ENCODE results near the gene SGTA.

Gene SGTA

GRCh38 chr19:2758601-2759313 lies 24.3 kb downstream of the SGTA start:
- no peak overlapping the region for H3K4me3 ChIP-seq (ENCODE audit: low read depth, low read length)
- CTCF ChIA-PET = interaction anchor here (2.2 to 3.4 kb wide), 3 partner anchors 10 to 110 kb away, joined by 11 to 23 read pairs (median 19); no protein-coding TSS in a partner anchor
- POLR2A ChIA-PET = no interaction called here
- no peak for TF ChIP-seq CTCF (IDR thresholded peaks at IDR 0.05; ENCODE audit: insufficient read depth, low read length, missing control alignments)
- no peak for DNase-seq (ENCODE audit: low read depth, low spot score)

- DNase-seq (ENCODE audit: low read depth, low spot score) = no peak
- no peak overlapping the region for H3K4me3 ChIP-seq (ENCODE audit: low read depth, low read length)
- TF ChIP-seq CTCF (IDR thresholded peaks at IDR 0.05; ENCODE audit: insufficient read depth, low read length, missing control alignments) = no peak
- POLR2A ChIA-PET = no interaction called here
- CTCF ChIA-PET = interaction anchor here (3.4 kb wide), 1 partner anchor 109 kb away, joined by 19 read pairs; no protein-coding TSS in a partner anchor
Observed at GRCh38 chr19:2756921-2757881, 25.9 kb downstream of the SGTA start.

- CTCF ChIA-PET = interaction anchor here (3.4 kb wide), 1 partner anchor 108 kb away, joined by 19 read pairs; no protein-coding TSS in a partner anchor
- POLR2A ChIA-PET = no interaction called here
- no peak overlapping the region for H3K4me3 ChIP-seq (ENCODE audit: low read depth, low read length)
- DNase-seq (ENCODE audit: low read depth, low spot score) = no peak
- TF ChIP-seq CTCF (IDR thresholded peaks at IDR 0.05; ENCODE audit: insufficient read depth, low read length, missing control alignments) = no peak
Observed at GRCh38 chr19:2756477-2756876, 26.6 kb downstream of the SGTA start.

GRCh38 chr19:2755811-2756210 lies 27.3 kb downstream of the SGTA start:
- ChIA-PET POLR2A (no interaction called here), CTCF (interaction anchor here (1.0 to 3.4 kb wide), 2 partner anchors 105 to 107 kb away, joined by 3 to 19 read pairs; no protein-coding TSS in a partner anchor)
- H3K4me3 ChIP-seq (ENCODE audit: low read depth, low read length) = no peak overlapping the region
- TF ChIP-seq CTCF (IDR thresholded peaks at IDR 0.05; ENCODE audit: insufficient read depth, low read length, missing control alignments) = no peak
- no peak for DNase-seq (ENCODE audit: low read depth, low spot score)

- CTCF ChIA-PET = interaction anchor here (1.0 to 3.4 kb wide), 2 partner anchors 104 to 107 kb away, joined by 3 to 19 read pairs; no protein-coding TSS in a partner anchor
- POLR2A ChIA-PET = no interaction called here
Observed at GRCh38 chr19:2755448-2755705, 27.7 kb downstream of the SGTA start.

More at GRCh38 chr19:2755448-2755705, 27.7 kb downstream of the SGTA start:
- no peak for TF ChIP-seq CTCF (IDR thresholded peaks at IDR 0.05; ENCODE audit: insufficient read depth, low read length, missing control alignments)
- H3K4me3 ChIP-seq (ENCODE audit: low read depth, low read length) = no peak overlapping the region
- no peak for DNase-seq (ENCODE audit: low read depth, low spot score)
